Stomach (tissue), 4 donors: Measurements from ENCODE around the gene VAPA.

Source experiments
- EP300 ChIP-seq: sonication (generic); formaldehyde crosslinking; IDR thresholded peaks from one replicate; pipeline ENCODE4 v1.6.1; 2017; ENCODE audit warnings: antibody characterized with exemption
- POLR2AphosphoS5 ChIP-seq, 3 donors: sonication (generic); formaldehyde crosslinking; IDR thresholded peaks; one replicate each; pipeline ENCODE4 v1.6.1; 2016; ENCODE audit warnings: antibody characterized with exemption in 3 of 3
- TF ChIP-seq, protein P1 (sequence below), 7 experiments: fragments of 450-650 bp in 4 of 7; fragments of 200-600 bp in 3 of 7; sonication (generic) in 3 of 7; IDR thresholded peaks; one replicate each; pipeline ENCODE4 v1.5.1; 2016 to 2019; ENCODE audit warnings: antibody characterized with exemption in 7 of 7, control low read depth in 2 of 7, mild to moderate bottlenecking in 1 of 7

DNA sequence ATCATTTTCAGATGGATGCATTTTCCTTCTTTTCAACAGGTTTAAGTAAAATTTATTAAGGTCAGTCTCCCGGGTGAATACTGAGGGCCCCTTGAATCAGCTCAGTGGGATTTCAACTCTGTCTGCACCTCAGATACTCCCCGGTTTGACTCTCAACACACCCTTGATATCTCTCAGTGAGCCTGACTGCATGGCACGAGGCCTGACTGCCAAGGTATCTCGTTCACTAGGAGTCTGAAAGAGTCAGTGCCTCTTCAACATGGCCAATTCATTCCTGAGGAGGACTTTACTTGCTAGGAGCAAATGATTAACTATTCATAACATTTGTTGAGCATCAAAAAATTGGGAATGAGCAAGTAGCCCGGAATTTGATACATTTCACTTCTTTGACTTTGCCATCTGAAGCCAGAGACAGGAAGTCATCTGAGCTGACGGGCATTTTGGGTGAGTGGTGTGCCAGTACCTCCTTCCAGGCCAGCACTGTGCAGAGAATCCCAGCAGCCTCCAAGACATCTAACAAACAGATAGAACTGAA, 81.0 kb downstream of the VAPA start:
- TF ChIP-seq, protein P1, sequence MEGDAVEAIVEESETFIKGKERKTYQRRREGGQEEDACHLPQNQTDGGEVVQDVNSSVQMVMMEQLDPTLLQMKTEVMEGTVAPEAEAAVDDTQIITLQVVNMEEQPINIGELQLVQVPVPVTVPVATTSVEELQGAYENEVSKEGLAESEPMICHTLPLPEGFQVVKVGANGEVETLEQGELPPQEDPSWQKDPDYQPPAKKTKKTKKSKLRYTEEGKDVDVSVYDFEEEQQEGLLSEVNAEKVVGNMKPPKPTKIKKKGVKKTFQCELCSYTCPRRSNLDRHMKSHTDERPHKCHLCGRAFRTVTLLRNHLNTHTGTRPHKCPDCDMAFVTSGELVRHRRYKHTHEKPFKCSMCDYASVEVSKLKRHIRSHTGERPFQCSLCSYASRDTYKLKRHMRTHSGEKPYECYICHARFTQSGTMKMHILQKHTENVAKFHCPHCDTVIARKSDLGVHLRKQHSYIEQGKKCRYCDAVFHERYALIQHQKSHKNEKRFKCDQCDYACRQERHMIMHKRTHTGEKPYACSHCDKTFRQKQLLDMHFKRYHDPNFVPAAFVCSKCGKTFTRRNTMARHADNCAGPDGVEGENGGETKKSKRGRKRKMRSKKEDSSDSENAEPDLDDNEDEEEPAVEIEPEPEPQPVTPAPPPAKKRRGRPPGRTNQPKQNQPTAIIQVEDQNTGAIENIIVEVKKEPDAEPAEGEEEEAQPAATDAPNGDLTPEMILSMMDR (IDR thresholded peaks at IDR 0.05): no peak
- no peak for TF ChIP-seq EP300
- TF ChIP-seq POLR2AphosphoS5 (IDR thresholded peaks at IDR 0.05): no peak
